Measurements from ENCODE around the gene ERC1.

- TF ChIP-seq POLR2A (IDR thresholded peaks at IDR 0.05; ENCODE audit: low read length): no peak
- no peak for TF ChIP-seq GATA1 (IDR thresholded peaks at IDR 0.05; ENCODE audit: low read depth, low read length)
These were observed 551.6 kb downstream of the ERC1 start for GRCh38 chr12:1542599-1542998.
